Immature natural killer cell (primary cell): ENCODE results near the gene SUGCT. TPM values are rescaled to one million over a fixed set of nuclear protein-coding genes. Genes with fewer than 3 reads are reported as not detected.

Experiments used
- DNase-seq, 3 donors: peaks; one replicate each; pipeline ENCODE4 v3.0.0; 2022; ENCODE audit warnings: mixed read lengths in 1 of 3
- H3K27ac Mint-ChIP-seq, 6 donors: one replicate each; pipeline ENCODE4 v1.8.0; 2020; ENCODE audit warnings: mixed read lengths in 6 of 6, mild to moderate bottlenecking in 5 of 6, inconsistent platforms in 4 of 6, moderate library complexity in 3 of 6
- H3K27me3 Mint-ChIP-seq, 3 donors: one replicate each; pipeline ENCODE4 v1.8.0; 2020 to 2021; ENCODE audit warnings: low read depth in 3 of 3, mild to moderate bottlenecking in 3 of 3, mixed read lengths in 3 of 3, moderate library complexity in 3 of 3, inconsistent platforms in 1 of 3
- H3K36me3 Mint-ChIP-seq, 3 donors: one replicate each; pipeline ENCODE4 v1.8.0; 2020; ENCODE audit warnings: mixed read lengths in 3 of 3, inconsistent platforms in 2 of 3, mild to moderate bottlenecking in 2 of 3
- H3K4me1 Mint-ChIP-seq, 2 donors: one replicate each; pipeline ENCODE4 v1.8.0; 2020; ENCODE audit warnings: inconsistent platforms in 2 of 2, mild to moderate bottlenecking in 2 of 2, mixed read lengths in 2 of 2, moderate library complexity in 1 of 2
- H3K4me3 Mint-ChIP-seq, 5 donors: one replicate each; pipeline ENCODE4 v1.8.0; 2020; ENCODE audit warnings: mild to moderate bottlenecking in 5 of 5, mixed read lengths in 5 of 5, inconsistent platforms in 3 of 5, moderate library complexity in 3 of 5
- H3K9me3 Mint-ChIP-seq, 6 donors: one replicate each; pipeline ENCODE4 v1.8.0; 2020; ENCODE audit warnings: mild to moderate bottlenecking in 6 of 6, mixed read lengths in 6 of 6, inconsistent platforms in 4 of 6, moderate library complexity in 3 of 6
- polyA plus RNA-seq, 3 donors: library from polyadenylated mRNA; unstranded; fragments of 300-500 nt; fragmentation: Illumina TruSeq; gene quantifications; one replicate each; pipeline ENCODE4 v1.2.3, GENCODE V29; 2021

The SUGCT gene
- polyA plus RNA-seq, 3 donors from 2014 or later: 0.28 TPM; not detected in 2

DNA sequence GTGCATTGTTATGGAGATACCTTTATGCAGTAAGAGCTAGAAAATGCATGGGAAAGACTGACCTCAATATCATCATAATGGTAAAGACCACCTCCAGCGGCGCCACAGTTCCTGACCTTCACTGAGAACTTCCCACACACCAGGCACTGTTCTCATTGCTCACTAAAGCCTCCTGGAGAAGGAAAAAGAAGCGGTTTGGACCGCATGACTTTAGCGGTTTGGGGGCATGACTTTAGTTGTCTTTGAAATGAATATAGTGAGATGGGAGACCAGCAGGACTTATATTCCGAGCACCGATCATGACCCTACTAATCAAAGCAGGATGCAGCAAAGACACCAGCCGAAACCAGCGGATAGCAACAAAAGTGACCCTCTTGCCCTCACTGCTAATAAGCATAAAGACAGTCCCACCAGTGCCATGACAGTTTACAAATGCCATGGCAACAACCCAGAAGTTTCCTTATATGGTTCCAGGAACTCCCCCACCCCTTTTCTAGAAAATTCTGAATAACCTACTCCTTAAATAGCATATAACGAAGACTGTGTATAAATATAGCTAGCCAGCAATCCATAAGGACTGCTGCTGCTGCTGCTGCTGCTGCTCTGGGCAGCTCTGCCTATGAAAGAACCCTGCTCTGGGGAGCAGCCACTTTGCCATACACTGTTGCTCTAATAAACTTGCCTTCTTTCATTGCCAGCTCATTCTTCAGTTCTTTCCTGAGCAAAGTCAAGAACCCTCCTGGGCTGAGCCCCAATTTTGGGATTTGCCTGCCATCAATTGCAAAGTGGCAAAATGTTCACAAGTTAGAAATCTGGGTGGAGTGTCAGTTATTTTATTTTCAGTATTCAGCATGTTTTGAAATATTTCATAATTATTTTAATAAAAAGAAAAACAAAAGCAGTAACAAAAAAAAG, 694.1 kb downstream of the SUGCT start:
- H3K4me3 Mint-ChIP-seq: no peak overlapping the region
- no peak for DNase-seq

DNA sequence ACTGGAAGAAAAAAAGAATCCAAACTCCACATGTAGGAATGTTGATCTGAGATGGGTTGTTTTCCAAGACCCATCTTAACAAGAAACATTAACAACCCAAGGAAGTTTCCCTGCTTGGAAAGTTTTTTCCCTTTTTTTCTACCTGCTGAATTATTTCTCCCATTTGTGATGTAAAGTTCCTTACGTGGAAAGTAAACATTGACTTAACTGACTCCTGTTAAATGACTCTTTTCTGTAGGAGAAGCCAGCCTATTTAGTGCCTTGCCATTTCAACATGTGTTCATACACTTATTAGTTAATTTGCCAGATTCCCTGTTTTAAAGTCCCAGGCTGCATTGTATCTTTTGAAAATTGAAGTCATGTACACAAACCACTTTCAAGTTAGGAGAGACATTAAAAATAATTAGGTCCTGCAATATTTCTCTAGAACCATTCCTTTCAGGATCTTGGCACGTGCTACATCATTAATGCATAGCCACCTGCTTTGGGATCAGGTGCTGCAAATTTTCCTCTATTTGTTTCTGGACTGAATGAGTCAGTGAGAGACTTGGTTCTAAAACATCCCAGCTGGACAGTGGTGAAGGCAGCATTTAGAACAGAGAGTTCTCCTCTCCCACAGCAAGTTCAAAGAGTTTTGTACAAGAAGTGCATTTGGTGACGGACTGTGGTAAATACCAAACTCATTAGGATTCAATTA, 698.5 kb downstream of the SUGCT start:
- H3K27me3 Mint-ChIP-seq: no peaks in the 10 kb centered on the region
- no peaks in the 10 kb centered on the region for H3K36me3 Mint-ChIP-seq
- H3K9me3 Mint-ChIP-seq: peaks cover 0 to 14% (median 3%) of the 10 kb centered on the region in 6 donors
- H3K27ac Mint-ChIP-seq: no peak overlapping the region
- no peak overlapping the region for H3K4me3 Mint-ChIP-seq
- DNase-seq: no peak
- H3K4me1 Mint-ChIP-seq: no peaks in the 10 kb centered on the region

More for the DNA sequence above, 694.1 kb downstream of the SUGCT start:
- Mint-ChIP-seq H3K4me1 (no peaks in the 10 kb centered on the region), H3K9me3 (peaks cover 0 to 14% (median 4%) of the 10 kb centered on the region in 6 donors), H3K27ac (no peak overlapping the region), H3K27me3 (peaks cover 0 to 2% (median 1%) of the 10 kb centered on the region in 3 donors), H3K36me3 (peaks cover 0 to 4% (median 0%) of the 10 kb centered on the region in 3 donors)

DNA sequence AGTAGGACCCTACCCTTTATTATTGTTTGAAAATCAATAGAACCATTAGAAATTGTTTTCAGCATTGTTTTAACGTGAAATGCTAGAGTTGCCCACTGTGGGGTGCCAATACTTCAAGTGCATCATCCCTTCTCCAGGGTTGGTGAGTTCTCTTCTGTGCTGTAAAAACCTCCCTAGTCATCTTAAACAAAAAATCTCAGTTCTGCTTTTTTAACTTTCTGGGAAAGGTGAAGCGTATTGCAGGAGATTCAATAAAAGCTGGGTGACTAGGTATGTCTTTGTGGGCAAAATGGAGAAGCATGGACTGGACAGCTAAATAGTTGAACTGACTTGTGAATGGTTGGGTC, 699.1 kb downstream of the SUGCT start:
- Mint-ChIP-seq H3K9me3 (peaks cover 0 to 17% (median 4%) of the 10 kb centered on the region in 6 donors), H3K27me3 (no peaks in the 10 kb centered on the region), H3K36me3 (no peaks in the 10 kb centered on the region), H3K27ac (no peak overlapping the region), H3K4me3 (no peak overlapping the region), H3K4me1 (no peaks in the 10 kb centered on the region)
- no peak for DNase-seq

DNA sequence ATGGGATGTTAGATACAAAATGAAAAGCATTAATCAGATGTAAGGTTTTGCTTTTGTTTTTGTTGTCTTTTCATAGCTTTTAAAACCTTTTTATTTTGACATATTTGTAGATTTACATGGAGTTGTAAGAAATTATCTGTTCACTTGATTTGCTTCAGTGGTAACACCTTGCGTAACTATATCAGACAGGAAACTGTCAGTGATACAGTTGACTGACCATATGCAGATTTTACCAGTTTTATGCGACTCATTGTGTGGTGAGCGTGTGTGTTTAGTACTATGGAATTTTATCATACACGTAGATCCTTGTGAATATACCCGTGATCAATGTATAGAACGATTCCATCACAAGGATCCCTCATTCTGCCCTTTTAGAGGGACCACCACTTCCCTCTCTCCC, 701.4 kb downstream of the SUGCT start:
- H3K27me3 Mint-ChIP-seq: no peaks in the 10 kb centered on the region
- H3K36me3 Mint-ChIP-seq: no peaks in the 10 kb centered on the region
- H3K9me3 Mint-ChIP-seq: peaks cover 0 to 33% (median 10%) of the 10 kb centered on the region in 6 donors
- no peak overlapping the region for H3K27ac Mint-ChIP-seq
- H3K4me3 Mint-ChIP-seq: no peak overlapping the region
- DNase-seq: no peak
- no peaks in the 10 kb centered on the region for H3K4me1 Mint-ChIP-seq

DNA sequence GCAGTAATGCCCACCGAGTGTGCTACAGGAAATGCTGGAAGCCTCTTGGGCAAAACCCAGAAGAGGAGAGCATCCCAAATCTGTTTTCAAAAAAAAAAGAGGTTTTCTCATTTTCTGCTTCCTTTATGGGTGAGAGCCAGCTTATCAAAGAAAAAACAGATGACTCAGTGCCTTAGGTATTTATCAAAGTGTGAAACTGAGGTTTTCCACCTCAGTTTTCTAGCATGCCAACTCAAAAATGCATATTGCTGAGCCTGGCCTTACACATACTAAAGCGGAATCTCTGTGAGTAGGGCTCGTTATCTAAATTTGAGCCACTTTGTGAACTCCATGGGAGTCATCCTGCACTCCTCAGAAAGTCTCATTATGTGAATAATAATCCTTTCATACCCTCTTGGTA, 705.1 kb downstream of the SUGCT start:
- Mint-ChIP-seq H3K27me3 (no peaks in the 10 kb centered on the region), H3K9me3 (peaks cover 4 to 36% (median 11%) of the 10 kb centered on the region in 6 donors), H3K4me3 (no peak overlapping the region), H3K4me1 (no peaks in the 10 kb centered on the region), H3K27ac (no peak overlapping the region), H3K36me3 (no peaks in the 10 kb centered on the region)
- no peak for DNase-seq

DNA sequence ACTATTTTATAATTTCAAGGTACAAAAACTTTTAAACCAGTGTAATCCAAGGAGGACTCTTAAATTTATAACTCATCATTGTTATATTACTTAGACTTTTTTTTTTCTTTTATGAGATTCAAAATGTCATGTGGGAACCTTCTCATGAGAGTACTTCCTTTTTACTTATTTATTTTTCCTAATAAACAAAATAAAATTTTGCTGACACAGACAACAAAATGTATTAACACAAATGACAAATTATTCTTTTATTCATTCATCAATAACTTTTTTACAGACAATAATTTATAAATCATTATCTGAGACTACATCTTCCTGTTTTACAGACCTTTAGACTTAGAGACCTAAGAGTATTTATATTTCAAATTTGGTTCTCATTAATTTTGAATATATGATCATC, 706.2 kb downstream of the SUGCT start:
- no peaks in the 10 kb centered on the region for H3K4me1 Mint-ChIP-seq
- H3K27ac Mint-ChIP-seq: no peak overlapping the region
- peaks cover 4 to 39% (median 13%) of the 10 kb centered on the region in 6 donors for H3K9me3 Mint-ChIP-seq
- H3K4me3 Mint-ChIP-seq: no peak overlapping the region
- no peaks in the 10 kb centered on the region for H3K27me3 Mint-ChIP-seq
- H3K36me3 Mint-ChIP-seq: no peaks in the 10 kb centered on the region
- no peak for DNase-seq

DNA sequence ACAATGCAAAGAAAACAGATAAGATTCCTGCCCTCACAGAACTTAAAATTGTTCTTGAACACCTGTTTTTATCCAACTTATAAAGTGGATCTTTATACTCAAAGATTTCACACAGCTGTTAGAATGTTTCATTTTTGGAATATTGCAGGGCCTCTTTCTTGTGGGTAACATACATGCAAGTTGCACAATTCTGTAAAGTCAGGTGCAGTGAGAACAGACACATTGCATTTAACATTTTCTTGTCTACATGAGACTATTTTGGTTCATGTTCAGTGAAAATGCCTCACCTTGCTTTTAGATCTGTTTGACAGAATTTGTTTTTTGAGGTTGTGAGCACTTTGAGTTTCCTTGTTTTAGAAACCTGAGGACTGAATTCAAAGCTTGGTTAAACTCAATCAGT, 707.8 kb downstream of the SUGCT start:
- Mint-ChIP-seq H3K9me3 (peaks cover 4 to 43% (median 13%) of the 10 kb centered on the region in 6 donors), H3K4me3 (no peak overlapping the region), H3K36me3 (no peaks in the 10 kb centered on the region), H3K27ac (no peak overlapping the region), H3K27me3 (no peaks in the 10 kb centered on the region), H3K4me1 (no peaks in the 10 kb centered on the region)
- DNase-seq: no peak

DNA sequence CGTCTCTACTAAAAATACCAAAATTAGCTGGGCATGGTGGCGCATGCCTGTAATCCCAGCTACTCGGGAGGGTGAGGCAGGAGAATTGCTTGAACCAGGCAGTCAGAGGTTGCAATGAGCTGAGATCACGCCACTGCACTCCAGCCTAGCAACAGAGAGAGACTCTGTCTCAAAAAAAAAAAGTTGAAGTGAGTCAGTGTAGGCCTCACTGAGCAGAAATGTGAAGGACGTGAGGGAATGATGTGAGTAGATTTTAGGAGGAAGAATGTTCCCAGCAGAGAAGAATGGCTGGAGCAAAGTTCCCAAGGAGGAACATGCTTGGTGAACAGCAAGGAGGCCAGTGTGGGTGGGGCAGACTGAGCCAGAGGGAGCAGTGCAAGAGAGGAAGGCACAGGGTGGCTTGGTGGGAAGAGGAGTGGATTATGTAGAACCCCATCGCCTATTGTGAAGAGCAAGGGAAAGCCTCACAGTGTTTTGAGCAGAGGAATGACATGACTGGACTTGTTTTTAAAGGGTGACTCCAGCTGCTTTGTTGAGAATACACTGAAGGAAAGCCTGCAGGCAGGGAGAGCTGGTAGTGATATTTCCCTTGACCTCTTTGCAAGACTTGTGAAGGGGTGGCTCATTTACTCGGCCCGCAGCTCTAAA, 708.7 kb downstream of the SUGCT start:
- Mint-ChIP-seq H3K4me3 (no peak overlapping the region), H3K36me3 (no peaks in the 10 kb centered on the region), H3K9me3 (peaks cover 4 to 36% (median 14%) of the 10 kb centered on the region in 6 donors), H3K27me3 (no peaks in the 10 kb centered on the region), H3K4me1 (no peaks in the 10 kb centered on the region), H3K27ac (no peak overlapping the region)
- DNase-seq: no peak

DNA sequence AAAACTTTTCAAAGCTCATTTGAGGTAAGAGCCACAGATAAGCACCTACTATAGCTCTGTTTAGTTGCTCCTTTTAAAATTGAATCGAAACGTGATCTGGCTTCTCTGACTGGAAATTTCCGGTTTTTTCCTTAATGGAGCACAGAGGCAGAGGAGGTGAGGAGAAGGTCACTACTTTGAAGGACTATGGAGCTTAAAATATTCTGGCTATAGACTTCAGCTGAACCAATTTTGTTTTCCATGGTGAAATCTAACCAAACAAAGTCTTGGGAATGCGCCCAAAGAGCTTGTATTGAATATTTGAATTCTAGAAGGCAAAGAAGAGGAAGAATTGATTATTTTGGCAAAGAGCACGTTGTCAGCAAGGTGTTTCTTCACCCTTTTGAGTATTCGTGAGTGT, 711.1 kb downstream of the SUGCT start:
- Mint-ChIP-seq H3K36me3 (no peaks in the 10 kb centered on the region), H3K27me3 (no peaks in the 10 kb centered on the region), H3K9me3 (peaks cover 0 to 37% (median 6%) of the 10 kb centered on the region in 6 donors), H3K4me3 (no peak overlapping the region), H3K27ac (no peak overlapping the region), H3K4me1 (no peaks in the 10 kb centered on the region)
- no peak for DNase-seq

DNA sequence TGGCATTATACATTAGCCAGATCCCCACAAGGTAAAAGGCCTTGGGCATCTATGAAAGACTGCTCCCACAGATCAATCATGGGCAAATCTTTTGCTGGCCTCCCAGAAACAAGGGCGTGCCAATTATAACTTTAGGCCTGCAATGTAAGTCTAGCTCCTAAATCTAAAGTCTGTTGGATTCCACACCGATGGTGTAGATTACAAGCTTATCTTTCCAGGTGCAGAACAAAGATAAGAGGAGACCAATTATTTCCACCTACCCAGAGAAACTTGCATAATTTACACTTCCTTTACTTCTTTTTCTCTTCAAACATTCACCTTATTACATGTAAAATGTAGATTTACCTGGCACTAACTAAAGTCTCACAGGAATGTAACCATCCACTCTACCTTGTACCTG, 713.1 kb downstream of the SUGCT start:
- Mint-ChIP-seq H3K9me3 (peaks cover 0 to 38% (median 8%) of the 10 kb centered on the region in 6 donors), H3K4me3 (no peak overlapping the region), H3K27me3 (no peaks in the 10 kb centered on the region), H3K4me1 (no peaks in the 10 kb centered on the region), H3K27ac (no peak overlapping the region), H3K36me3 (no peaks in the 10 kb centered on the region)
- no peak for DNase-seq

DNA sequence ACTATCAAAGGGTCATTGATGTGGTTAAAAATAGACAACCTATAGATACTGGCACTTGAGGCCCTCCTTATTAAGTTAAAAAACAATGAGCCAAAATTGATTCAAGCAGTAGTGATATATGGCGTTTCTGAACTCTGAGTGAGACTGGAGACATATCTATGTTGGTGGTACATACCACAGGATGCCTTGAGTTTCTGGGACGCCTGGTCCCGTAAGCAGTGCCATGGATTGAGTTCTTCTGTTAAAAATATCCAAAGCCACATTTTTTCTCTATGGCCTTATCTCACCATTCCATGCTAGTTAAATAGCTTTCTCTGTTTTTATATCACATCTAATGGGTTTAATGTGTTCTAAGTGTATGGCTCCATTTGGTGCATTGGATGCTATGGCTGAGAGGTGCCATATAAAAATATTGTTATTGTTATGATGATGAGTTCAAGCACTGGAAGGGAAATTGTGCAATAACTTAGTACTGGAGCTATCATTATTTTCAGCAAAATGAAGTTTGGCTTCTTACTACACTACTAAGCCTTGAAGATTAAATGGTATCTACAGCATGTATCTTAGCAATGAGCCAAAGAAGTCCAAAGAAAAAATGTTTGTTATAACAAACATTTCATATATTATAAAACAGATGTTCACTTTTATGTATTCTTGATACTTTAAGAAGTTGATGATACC, 713.9 kb downstream of the SUGCT start:
- DNase-seq: no peak
- H3K4me3 Mint-ChIP-seq: no peak overlapping the region
- H3K36me3 Mint-ChIP-seq: no peaks in the 10 kb centered on the region
- no peak overlapping the region for H3K27ac Mint-ChIP-seq
- no peaks in the 10 kb centered on the region for H3K4me1 Mint-ChIP-seq
- no peaks in the 10 kb centered on the region for H3K27me3 Mint-ChIP-seq
- peaks cover 0 to 30% (median 5%) of the 10 kb centered on the region in 6 donors for H3K9me3 Mint-ChIP-seq

DNA sequence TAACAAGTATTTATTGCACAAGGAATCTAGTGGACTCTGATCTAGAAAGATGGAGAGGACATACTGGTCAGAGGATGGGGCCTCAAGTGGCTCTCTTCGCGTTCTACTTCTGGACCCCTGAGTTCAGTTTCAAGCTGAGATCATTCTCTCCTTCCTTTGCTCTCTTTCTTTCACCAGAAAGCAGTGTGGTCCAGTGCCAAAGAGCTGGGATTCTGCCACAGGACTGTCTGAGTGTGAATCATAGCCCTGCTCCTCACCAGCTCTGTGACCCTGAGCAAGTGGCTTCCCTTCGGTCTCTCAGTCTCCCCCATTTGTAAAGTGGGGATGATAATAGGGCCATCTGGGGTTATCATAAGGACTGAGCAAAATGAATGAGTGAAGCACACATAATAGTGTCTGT, 715.2 kb downstream of the SUGCT start:
- Mint-ChIP-seq H3K4me1 (no peaks in the 10 kb centered on the region), H3K36me3 (no peaks in the 10 kb centered on the region), H3K4me3 (no peak overlapping the region), H3K9me3 (peaks cover 0 to 35% (median 5%) of the 10 kb centered on the region in 6 donors), H3K27ac (no peak overlapping the region), H3K27me3 (no peaks in the 10 kb centered on the region)
- DNase-seq: no peak

DNA sequence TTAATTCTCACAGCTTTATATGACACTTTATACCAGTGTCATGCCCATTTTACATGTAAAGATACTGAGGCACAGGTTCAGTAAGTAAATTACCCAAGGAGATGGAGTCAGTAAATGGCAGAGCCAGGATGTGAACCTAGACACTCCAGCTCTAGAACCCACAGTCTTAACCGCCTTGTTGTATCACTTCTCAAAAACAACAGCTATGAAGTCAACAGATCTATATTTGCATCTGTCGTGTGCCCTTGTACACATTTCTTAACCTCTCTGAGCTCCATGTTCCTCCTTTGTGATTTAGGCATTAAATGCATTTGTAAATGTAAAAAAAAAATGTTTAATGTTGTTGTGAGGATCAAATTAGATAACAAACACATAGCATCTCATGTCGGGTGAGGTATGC, 716.2 kb downstream of the SUGCT start:
- Mint-ChIP-seq H3K36me3 (peaks cover 0 to 3% (median 0%) of the 10 kb centered on the region in 3 donors), H3K9me3 (peaks cover 0 to 26% (median 6%) of the 10 kb centered on the region in 6 donors), H3K4me3 (no peak overlapping the region), H3K4me1 (no peaks in the 10 kb centered on the region), H3K27ac (no peak overlapping the region), H3K27me3 (no peaks in the 10 kb centered on the region)
- no peak for DNase-seq
